ENCODE data around the gene CREB3L2. TPM values are rescaled to one million over a fixed set of nuclear protein-coding genes. Genes with fewer than 3 reads are reported as not detected.

The CREB3L2 gene
- total and polyA plus RNA-seq, 8 donors = 6.6 to 38.4 (median 32.2) TPM

GRCh38 chr7:137882261-137882668 lies 119.6 kb downstream of the CREB3L2 start:
- Histone ChIP-seq H3K27me3 (no peaks in the 10 kb centered on the region), H3K9me3 (no peaks in the 10 kb centered on the region), H3K4me3 (no peak overlapping the region), H3K4me1 (no peaks in the 10 kb centered on the region), H3K36me3 (peaks cover 5 to 78% (median 35%) of the 10 kb centered on the region in 3 donors), H3K27ac (no peak overlapping the region)
- TF ChIP-seq CTCF (IDR thresholded peaks at IDR 0.05) = no peak
- 91 to 93% methylated on average over 5 of the region's 5 CpGs for WGBS, 2 donors
- peak in 3 of 4 donors; percentile 23 to 57 (median 30) for ATAC-seq
- intact Hi-C loops (cut with DNase I) = no loop called here
- DNase-seq = no peak
- no peak for FAIRE-seq

- WGBS, 2 donors = 99% methylated on average over 8 of the region's 8 CpGs
- no peak for FAIRE-seq
- ATAC-seq = no peak
Observed at GRCh38 chr7:137881607-137882260, 120.2 kb downstream of the CREB3L2 start.

GRCh38 chr7:137880432-137880831 lies 121.5 kb downstream of the CREB3L2 start:
- WGBS, 2 donors = 88 to 93% methylated on average over 5 of the region's 5 CpGs
- peak in 1 of 4 donors; percentile 39 for ATAC-seq
- H3K9me3 ChIP-seq = no peaks in the 10 kb centered on the region
- no peak for DNase-seq
- H3K4me1 ChIP-seq = no peaks in the 10 kb centered on the region
- no peaks in the 10 kb centered on the region for H3K27me3 ChIP-seq
- H3K27ac ChIP-seq = no peak overlapping the region
- no peak for TF ChIP-seq CTCF (IDR thresholded peaks at IDR 0.05)
- peaks cover 5 to 74% (median 35%) of the 10 kb centered on the region in 3 donors for H3K36me3 ChIP-seq
- FAIRE-seq = no peak
- H3K4me3 ChIP-seq = no peak overlapping the region
- intact Hi-C loops (cut with DNase I) = no loop called here

More at GRCh38 chr7:137881607-137882260, 120.2 kb downstream of the CREB3L2 start:
- H3K27me3 ChIP-seq = no peaks in the 10 kb centered on the region
- H3K27ac ChIP-seq = no peak overlapping the region
- intact Hi-C loops (cut with DNase I) = no loop called here
- DNase-seq = no peak
- H3K36me3 ChIP-seq = peaks cover 5 to 78% (median 35%) of the 10 kb centered on the region in 3 donors
- no peak for TF ChIP-seq CTCF (IDR thresholded peaks at IDR 0.05)
- no peaks in the 10 kb centered on the region for H3K4me1 ChIP-seq
- H3K4me3 ChIP-seq = no peak overlapping the region
- no peaks in the 10 kb centered on the region for H3K9me3 ChIP-seq

GRCh38 chr7:137879357-137880158 lies 122.3 kb downstream of the CREB3L2 start:
- peak in 2 of 4 donors; percentile 21 to 46 for ATAC-seq
- 88 to 89% methylated on average over 20 of the region's 20 CpGs for WGBS, 2 donors
- no peak overlapping the region for H3K27ac ChIP-seq
- FAIRE-seq = no peak
- no peak for TF ChIP-seq CTCF (IDR thresholded peaks at IDR 0.05)
- no peaks in the 10 kb centered on the region for H3K27me3 ChIP-seq
- DNase-seq = no peak
- H3K4me3 ChIP-seq = no peak overlapping the region
- intact Hi-C loops (cut with DNase I) = no loop called here
- H3K4me1 ChIP-seq = no peaks in the 10 kb centered on the region
- no peaks in the 10 kb centered on the region for H3K9me3 ChIP-seq
- H3K36me3 ChIP-seq = peaks cover 2 to 66% (median 27%) of the 10 kb centered on the region in 3 donors
